Measurements from ENCODE around the gene WWOX.

DNA sequence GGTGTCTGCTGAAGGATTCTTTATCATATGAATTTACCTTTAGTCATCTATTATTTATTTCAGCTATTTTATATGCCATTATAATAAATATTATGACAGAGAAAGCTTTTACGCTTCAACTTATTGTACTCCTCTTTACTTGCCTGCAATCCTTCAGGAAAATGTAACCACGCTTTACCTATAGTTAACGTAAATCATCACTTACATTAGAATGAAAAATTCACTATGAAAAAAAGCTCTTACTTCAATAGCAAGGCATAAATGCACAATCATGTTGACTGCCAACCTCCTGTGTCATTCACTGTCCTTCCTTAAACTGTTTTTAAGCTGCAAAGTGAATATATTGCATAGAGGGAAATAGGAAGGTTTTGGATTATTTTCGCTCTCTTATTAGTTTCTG lies 277.9 kb downstream of the WWOX start:
- TF ChIP-seq, protein P1, sequence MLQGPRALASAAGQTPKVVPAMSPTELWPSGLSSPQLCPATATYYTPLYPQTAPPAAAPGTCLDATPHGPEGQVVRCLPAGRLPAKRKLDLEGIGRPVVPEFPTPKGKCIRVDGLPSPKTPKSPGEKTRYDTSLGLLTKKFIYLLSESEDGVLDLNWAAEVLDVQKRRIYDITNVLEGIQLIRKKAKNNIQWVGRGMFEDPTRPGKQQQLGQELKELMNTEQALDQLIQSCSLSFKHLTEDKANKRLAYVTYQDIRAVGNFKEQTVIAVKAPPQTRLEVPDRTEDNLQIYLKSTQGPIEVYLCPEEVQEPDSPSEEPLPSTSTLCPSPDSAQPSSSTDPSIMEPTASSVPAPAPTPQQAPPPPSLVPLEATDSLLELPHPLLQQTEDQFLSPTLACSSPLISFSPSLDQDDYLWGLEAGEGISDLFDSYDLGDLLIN (CRISPR knock-in tag; IDR thresholded peaks at IDR 0.05; ENCODE audit: borderline replicate concordance), result no peak
- TF ChIP-seq ZNF225 (CRISPR knock-in tag; IDR thresholded peaks at IDR 0.05), result no peak
- TF ChIP-seq CENPT (CRISPR knock-in tag; IDR thresholded peaks at IDR 0.05; ENCODE audit: low read depth), result no peak
- TF ChIP-seq, protein P2, sequence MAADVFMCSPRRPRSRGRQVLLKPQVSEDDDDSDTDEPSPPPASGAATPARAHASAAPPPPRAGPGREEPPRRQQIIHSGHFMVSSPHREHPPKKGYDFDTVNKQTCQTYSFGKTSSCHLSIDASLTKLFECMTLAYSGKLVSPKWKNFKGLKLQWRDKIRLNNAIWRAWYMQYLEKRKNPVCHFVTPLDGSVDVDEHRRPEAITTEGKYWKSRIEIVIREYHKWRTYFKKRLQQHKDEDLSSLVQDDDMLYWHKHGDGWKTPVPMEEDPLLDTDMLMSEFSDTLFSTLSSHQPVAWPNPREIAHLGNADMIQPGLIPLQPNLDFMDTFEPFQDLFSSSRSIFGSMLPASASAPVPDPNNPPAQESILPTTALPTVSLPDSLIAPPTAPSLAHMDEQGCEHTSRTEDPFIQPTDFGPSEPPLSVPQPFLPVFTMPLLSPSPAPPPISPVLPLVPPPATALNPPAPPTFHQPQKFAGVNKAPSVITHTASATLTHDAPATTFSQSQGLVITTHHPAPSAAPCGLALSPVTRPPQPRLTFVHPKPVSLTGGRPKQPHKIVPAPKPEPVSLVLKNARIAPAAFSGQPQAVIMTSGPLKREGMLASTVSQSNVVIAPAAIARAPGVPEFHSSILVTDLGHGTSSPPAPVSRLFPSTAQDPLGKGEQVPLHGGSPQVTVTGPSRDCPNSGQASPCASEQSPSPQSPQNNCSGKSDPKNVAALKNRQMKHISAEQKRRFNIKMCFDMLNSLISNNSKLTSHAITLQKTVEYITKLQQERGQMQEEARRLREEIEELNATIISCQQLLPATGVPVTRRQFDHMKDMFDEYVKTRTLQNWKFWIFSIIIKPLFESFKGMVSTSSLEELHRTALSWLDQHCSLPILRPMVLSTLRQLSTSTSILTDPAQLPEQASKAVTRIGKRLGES (CRISPR knock-in tag; IDR thresholded peaks at IDR 0.05; ENCODE audit: borderline replicate concordance), result no peak
- TF ChIP-seq, protein P3, sequence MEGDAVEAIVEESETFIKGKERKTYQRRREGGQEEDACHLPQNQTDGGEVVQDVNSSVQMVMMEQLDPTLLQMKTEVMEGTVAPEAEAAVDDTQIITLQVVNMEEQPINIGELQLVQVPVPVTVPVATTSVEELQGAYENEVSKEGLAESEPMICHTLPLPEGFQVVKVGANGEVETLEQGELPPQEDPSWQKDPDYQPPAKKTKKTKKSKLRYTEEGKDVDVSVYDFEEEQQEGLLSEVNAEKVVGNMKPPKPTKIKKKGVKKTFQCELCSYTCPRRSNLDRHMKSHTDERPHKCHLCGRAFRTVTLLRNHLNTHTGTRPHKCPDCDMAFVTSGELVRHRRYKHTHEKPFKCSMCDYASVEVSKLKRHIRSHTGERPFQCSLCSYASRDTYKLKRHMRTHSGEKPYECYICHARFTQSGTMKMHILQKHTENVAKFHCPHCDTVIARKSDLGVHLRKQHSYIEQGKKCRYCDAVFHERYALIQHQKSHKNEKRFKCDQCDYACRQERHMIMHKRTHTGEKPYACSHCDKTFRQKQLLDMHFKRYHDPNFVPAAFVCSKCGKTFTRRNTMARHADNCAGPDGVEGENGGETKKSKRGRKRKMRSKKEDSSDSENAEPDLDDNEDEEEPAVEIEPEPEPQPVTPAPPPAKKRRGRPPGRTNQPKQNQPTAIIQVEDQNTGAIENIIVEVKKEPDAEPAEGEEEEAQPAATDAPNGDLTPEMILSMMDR (CRISPR knock-in tag; IDR thresholded peaks at IDR 0.05), result no peak
- no peak for TF ChIP-seq NCOA1 (CRISPR knock-in tag; IDR thresholded peaks at IDR 0.05)
- TF ChIP-seq, protein P4, sequence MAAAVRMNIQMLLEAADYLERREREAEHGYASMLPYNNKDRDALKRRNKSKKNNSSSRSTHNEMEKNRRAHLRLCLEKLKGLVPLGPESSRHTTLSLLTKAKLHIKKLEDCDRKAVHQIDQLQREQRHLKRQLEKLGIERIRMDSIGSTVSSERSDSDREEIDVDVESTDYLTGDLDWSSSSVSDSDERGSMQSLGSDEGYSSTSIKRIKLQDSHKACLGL (CRISPR knock-in tag; IDR thresholded peaks at IDR 0.05), result no peak
- no peak for TF ChIP-seq CC2D1A (CRISPR knock-in tag; IDR thresholded peaks at IDR 0.05)
